Sigmoid colon (tissue), 4 donors: ENCODE data around the gene MAN2A2.

Experiments used
- EP300 ChIP-seq, 4 donors: sonication (generic); formaldehyde crosslinking; IDR thresholded peaks; one replicate each; pipeline ENCODE4 v1.6.1; 2017; ENCODE audit warnings: antibody characterized with exemption in 4 of 4
- POLR2A ChIP-seq, 2 donors: fragments of 450-650 bp; IDR thresholded peaks; one replicate each; pipeline ENCODE4 v1.6.1; 2016; ENCODE audit warnings: antibody characterized with exemption in 2 of 2, mild to moderate bottlenecking in 2 of 2, moderate library complexity in 2 of 2
- POLR2AphosphoS5 ChIP-seq, 4 donors: sonication (generic); formaldehyde crosslinking; IDR thresholded peaks; one replicate each; pipeline ENCODE4 v1.6.1; 2017; ENCODE audit warnings: antibody characterized with exemption in 4 of 4
- TF ChIP-seq, protein P1 (sequence below), 4 experiments: fragments of 450-650 bp in 3 of 4; fragments of 200-600 bp in 1 of 4; IDR thresholded peaks; one replicate each; pipeline ENCODE4 v1.5.1; 2016 to 2019; ENCODE audit warnings: antibody characterized with exemption in 4 of 4, mild to moderate bottlenecking in 3 of 4, moderate library complexity in 2 of 4

DNA sequence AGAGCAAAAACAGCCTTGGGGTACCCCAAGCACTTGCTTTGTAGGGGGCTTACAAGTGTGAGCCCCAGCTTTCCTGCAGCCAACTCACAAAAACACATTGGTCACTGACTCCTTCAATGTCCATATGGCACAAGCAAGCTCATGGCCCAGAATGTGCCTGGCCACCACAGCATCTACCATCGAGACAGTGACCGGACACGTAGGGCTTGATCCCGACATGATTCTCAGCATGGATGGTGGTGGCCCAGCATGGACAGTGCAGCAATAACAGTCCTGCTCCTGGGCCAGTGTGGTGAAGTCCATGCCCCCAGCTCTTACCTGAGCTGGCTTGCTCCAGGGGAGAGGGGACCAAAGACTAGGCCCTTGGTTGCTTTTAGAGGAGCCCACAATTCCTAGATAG is 37.9 kb downstream of the MAN2A2 start:
- no peak for TF ChIP-seq POLR2AphosphoS5 (IDR thresholded peaks at IDR 0.05)
- TF ChIP-seq POLR2A (IDR thresholded peaks at IDR 0.05), result no peak
- TF ChIP-seq, protein P1, sequence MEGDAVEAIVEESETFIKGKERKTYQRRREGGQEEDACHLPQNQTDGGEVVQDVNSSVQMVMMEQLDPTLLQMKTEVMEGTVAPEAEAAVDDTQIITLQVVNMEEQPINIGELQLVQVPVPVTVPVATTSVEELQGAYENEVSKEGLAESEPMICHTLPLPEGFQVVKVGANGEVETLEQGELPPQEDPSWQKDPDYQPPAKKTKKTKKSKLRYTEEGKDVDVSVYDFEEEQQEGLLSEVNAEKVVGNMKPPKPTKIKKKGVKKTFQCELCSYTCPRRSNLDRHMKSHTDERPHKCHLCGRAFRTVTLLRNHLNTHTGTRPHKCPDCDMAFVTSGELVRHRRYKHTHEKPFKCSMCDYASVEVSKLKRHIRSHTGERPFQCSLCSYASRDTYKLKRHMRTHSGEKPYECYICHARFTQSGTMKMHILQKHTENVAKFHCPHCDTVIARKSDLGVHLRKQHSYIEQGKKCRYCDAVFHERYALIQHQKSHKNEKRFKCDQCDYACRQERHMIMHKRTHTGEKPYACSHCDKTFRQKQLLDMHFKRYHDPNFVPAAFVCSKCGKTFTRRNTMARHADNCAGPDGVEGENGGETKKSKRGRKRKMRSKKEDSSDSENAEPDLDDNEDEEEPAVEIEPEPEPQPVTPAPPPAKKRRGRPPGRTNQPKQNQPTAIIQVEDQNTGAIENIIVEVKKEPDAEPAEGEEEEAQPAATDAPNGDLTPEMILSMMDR (IDR thresholded peaks at IDR 0.05), result no peak
- TF ChIP-seq EP300 (IDR thresholded peaks at IDR 0.05), result no peak
